ENCODE data around the gene JADE3.

Gene JADE3

DNA sequence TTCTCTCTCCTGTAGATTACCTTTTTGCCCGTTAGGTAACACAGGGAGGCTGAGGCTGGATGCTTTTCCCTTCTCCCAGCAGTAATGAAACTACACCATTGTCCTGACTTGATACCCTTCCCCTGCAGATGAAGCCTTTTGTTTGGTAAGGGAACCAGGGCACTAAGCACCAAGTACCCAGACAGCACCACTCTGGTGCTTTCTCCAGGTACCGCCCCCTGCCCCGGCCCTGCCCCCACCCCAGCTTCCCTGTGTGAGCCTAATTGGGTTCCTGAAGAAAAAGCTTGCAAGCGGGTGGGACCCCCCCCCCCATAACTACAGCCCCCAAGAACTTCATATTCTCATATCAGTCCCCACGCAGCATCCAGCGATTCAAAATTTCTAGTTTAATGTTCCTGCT lies 79.8 kb downstream of the JADE3 start:
- no peak for DNase-seq (ENCODE audit: low read depth in 2 of 3, low spot score in 2 of 3)

DNA sequence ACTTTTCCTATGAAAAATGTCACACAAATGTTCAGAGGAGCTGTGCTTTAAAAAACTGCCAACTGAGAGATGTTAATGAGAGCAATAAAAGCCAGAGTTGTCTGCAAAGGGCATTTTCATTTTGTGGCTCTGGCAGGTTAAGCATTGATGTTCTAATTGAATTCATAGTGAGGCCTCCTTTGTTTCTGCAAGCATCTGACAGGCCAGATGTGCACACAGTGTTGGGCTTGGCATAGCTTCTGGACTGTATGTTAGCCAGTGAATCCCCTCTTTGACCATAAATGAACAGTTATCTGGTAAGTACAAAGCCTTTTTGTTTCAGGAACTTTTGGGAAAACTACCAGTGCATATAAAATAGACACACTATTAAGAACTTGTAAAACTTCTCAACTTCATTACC lies 81.9 kb downstream of the JADE3 start:
- no peak for DNase-seq (ENCODE audit: low read depth in 2 of 3, low spot score in 2 of 3)

GRCh38 chrX:47012131-47012530 lies 99.9 kb downstream of the JADE3 start:
- DNase-seq (ENCODE audit: low read depth in 2 of 3, low spot score in 2 of 3), result no peak

- no peak for DNase-seq (ENCODE audit: low read depth in 2 of 3, low spot score in 2 of 3)
These were observed 114.0 kb downstream of the JADE3 start for GRCh38 chrX:47026198-47026597.

GRCh38 chrX:47030339-47030738 lies 118.1 kb downstream of the JADE3 start:
- DNase-seq (ENCODE audit: low read depth in 2 of 3, low spot score in 2 of 3), result no peak

DNA sequence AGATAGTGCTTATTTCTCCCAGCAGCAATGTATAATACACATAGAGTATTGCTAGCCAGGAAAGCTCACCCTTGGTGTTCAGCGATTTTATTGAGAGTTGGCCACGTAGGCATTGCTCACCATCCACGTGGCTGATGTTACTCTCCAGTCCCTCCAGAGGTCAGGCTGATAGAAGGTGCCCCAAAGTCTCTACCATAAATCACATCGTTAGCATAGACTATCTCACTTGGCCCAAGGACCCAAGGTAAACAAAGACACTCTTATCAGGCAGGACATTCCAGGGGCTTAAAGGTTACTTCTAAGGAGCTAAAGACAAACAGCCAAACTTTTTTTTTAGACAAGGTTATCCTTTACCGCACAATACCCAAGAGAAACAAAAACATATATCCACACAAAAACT lies 135.8 kb downstream of the JADE3 start:
- no peak for DNase-seq (ENCODE audit: low read depth in 2 of 3, low spot score in 2 of 3)

DNA sequence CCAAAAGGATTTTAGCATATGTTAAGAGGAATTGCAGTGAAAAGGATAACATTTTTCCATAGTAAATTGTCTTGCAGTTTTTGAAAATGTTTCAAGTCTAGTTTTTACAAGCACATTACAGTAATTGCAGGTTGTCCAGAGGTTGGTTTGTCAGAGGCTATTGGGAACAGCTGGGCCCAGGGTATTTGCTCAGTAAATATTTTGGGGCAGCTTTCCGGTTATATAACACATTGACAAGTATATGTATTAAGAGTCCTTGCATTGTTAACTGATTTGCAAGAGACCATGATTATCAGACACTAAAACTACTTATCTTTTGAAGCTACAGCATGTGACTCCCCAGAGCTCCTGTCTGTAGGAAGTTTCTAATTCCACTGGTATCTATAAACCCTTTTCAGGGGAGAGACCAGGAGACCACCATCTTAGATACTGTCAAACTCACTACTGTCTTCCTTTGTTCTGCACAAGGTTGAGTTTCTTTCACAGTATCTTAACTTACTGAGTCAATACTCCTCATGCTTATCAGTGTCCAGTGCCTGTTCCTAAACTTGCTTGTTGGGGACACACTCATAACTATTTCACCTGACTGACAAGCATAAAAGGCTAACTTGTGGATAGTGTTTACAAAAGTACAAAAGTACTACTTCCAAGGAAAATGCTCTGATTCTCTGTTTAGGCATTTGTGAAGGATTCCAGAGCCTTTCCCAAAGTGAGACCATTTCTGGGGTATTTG lies 147.1 kb downstream of the JADE3 start:
- no peak for DNase-seq (ENCODE audit: low read depth in 2 of 3, low spot score in 2 of 3)

- no peak for DNase-seq (ENCODE audit: low read depth in 2 of 3, low spot score in 2 of 3)
These were observed 148.5 kb downstream of the JADE3 start for GRCh38 chrX:47060708-47061107.

- no peak for DNase-seq (ENCODE audit: low read depth in 2 of 3, low spot score in 2 of 3)
These were observed 149.2 kb downstream of the JADE3 start for GRCh38 chrX:47061238-47061919.

- no peak for DNase-seq (ENCODE audit: low read depth in 2 of 3, low spot score in 2 of 3)
These were observed 151.0 kb downstream of the JADE3 start for GRCh38 chrX:47063179-47063578.

- DNase-seq (ENCODE audit: low read depth in 2 of 3, low spot score in 2 of 3), result no peak
These were observed 156.0 kb downstream of the JADE3 start for GRCh38 chrX:47068214-47068613.

DNA sequence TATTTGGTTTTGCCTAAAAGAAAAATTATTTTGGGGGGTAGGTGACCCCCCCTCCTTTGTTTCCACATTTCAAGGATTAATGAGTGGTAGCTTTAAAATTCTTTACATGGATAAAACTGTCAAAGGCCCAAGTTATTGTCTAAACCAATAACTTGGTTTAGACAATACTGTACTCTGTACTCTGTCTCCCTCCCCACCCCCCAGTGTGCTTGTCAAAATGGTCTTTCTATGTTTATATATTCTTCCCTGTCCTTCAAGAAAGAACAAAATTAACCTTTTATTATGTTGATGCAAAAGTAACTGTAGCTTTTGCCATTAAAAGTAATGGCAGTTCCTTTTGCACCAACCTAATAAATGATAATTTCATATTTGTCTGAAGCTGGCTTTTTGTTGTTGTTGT lies 156.5 kb downstream of the JADE3 start:
- no peak for DNase-seq (ENCODE audit: low read depth in 2 of 3, low spot score in 2 of 3)

DNA sequence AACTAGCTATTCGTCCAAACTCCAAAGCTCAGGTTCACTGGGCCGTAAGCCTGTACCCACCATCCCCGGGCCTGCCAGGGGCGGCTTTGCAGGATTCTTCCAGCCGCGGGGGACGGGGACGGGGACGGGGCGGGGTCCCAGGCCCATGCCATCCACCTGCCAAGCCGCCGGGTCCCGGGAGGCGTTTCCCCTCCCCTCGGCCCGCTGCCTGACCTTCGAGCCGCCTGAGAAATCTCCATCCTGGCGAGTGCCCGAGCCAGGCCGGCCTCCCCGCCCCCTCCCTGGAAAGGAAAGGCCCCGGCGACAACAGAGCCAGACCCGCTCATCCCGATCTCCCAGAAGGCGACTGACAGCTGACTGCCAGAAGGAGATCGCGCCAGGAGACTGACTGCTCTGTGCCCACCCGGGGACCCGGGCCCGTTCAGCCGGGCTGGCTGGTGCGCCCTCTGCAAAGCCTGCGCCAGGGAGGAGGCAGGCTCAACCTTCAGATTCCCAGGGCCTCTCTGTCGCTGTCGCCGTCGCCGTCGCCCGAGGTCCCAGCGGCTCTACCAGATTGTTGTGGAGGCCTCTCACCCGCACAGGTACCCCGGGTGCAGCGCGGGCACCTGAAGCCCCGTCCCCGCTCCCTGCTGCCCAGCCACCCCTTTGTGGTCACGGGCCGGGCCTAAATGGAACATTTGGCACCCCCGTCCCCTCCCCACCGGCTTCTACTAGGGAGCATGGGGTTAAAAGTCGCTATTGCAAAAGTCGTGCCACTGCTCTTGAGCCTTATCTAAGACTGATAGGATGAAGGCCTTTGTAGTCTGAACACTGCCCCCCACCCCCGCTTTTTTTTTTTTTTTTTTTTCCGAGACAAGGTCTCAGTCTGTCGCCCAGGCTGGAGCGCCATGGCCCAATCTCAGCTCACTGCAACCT lies 166.2 kb downstream of the JADE3 start, which contains the start of gene RGN:
Gene RGN, plus strand, starts transcription at position 315 of the 915 bp plus-strand sequence. CDS start 2,702 bp downstream, outside the sequence.
- no peak for DNase-seq (ENCODE audit: low read depth in 2 of 3, low spot score in 2 of 3)

DNA sequence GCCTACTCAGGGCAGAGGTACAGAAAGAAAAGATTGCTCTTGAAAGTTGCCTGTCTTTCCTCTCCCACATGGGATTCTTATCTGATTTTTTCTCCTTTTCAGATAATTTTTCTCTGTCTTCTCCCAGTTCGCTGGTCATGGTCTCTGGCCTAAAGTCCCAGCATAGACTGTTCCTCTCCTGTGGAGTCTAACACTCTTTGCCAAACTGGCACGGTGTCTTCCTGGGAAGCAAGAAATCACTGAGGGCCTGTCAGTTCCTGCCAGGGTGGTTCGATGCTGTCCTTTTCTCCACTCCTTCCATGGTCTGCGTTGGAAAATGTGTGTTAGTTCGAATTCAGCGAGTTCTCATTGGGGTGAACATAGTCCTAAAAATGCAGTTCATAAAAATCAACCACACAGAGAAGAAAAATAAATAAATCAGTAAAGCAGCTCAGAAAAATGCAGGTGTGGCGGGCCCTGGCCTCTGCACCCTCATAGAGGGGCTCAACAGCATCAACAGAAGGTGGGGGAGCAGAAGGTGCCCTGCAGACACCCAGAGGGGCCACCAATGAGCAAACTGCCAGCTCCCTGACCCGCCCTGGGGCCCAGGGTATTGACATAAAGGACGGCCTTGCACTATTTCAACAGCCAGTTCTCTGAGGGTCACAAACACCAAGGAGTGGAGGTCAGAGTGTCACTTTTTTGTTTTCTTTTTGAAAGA lies 168.1 kb downstream of the JADE3 start:
- no peak for DNase-seq (ENCODE audit: low read depth in 2 of 3, low spot score in 2 of 3)

- DNase-seq (ENCODE audit: low read depth in 2 of 3, low spot score in 2 of 3), result no peak
These were observed 168.7 kb downstream of the JADE3 start for GRCh38 chrX:47080915-47081236.

DNA sequence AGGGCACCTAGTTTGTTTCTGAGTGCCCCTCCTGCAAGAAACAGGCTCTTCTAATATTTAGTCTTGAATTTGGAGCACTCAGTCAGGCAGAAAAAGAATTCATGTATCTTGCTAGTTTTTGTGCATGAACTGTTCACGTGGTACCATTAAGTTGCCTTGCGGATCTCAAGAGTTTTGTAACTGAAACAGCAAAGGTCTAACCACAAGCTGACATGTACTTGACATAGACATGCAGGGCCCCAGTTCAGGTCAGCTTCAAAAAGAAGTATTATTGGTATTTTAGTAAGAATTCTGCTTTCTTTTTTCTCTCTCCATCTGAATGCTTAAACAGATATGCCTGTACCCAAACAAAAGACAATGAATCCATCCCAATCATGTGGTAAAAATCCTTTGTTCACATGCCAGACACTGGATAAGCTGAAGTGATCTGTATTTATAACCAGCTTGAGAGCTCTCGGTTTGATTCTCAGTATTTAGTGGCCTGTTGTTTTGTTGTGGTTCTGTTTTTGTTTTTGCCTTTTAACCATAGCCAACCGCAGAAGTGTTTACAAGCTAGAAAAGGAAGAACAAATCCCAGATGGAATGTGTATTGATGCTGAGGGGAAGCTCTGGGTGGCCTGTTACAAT lies 179.0 kb downstream of the JADE3 start:
- no peak for DNase-seq (ENCODE audit: low read depth in 2 of 3, low spot score in 2 of 3)

DNA sequence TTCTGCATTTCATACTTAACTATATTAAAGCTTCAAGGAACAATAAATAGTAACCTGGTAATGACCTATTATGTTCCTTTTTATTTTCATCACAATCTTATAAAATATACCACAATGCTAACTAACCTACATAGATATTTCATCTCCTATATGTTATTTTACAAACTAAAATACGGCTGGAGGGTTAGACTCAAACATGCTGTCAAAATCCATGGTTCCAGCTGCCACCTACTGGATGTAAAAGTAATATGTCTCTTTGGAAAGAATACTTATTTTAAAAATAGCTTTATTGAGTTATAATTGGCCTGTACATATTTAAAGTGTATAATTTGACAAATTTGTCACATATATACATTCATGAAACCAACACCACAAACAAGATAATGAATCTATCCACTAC lies 181.0 kb downstream of the JADE3 start:
- DNase-seq (ENCODE audit: low read depth in 2 of 3, low spot score in 2 of 3), result no peak

DNA sequence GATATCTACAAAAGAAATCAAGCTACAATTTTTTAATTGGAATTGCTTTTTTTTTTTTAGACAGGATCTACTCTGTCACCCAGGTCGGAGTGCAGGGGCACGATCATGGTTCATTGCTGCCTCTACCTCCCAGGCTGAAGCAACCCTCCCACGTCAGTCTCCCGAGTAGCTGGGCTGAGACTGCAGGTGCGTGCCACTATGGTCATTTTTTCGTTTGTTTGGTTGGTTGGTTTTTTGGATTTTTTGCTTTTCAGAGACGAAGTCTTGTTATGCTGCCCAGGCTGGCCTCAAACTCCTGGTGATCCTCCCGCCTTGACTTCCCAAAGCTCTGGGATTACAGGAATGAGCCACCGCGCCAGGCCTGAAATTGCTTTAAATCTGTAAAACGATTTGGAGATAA lies 181.6 kb downstream of the JADE3 start:
- no peak for DNase-seq (ENCODE audit: low read depth in 2 of 3, low spot score in 2 of 3)

DNA sequence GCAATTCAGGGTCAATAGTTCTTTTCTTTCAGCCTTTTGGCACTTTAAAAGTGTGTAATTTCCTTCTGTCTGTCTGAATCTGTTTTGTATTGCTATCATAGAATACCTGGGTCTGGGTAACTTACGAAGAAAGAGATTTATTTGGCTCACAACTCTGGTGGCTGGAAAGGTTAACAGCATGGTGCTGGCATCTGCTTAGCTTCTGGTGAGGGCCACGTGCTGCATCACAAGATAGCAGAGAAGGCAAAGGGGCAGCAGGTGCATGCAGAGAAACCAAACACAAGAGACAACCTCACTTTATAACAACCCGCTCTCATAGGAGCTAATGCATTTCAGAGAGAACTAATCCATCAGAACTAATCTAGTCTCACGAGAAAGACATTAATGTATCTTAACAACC lies 184.8 kb downstream of the JADE3 start:
- no peak for DNase-seq (ENCODE audit: low read depth in 2 of 3, low spot score in 2 of 3)

GRCh38 chrX:47098338-47099094 lies 186.3 kb downstream of the JADE3 start:
- DNase-seq (ENCODE audit: low read depth in 2 of 3, low spot score in 2 of 3), result no peak
